EH (cell line): ENCODE results near the gene NPHP4.
"Not testable (repeated sequence)": the region's sequence is repeated elsewhere in the genome, so short reads cannot be mapped to it uniquely, and the experiment has no call there.

Source experiments
- DNase-seq: peaks from one replicate; pipeline ENCODE4 v3.0.0-alpha.2; 2015; ENCODE audit warnings: low read depth

Gene NPHP4

GRCh38 chr1:5855196-5855897 is 136.9 kb downstream of the NPHP4 start:
- no peak for DNase-seq

DNA sequence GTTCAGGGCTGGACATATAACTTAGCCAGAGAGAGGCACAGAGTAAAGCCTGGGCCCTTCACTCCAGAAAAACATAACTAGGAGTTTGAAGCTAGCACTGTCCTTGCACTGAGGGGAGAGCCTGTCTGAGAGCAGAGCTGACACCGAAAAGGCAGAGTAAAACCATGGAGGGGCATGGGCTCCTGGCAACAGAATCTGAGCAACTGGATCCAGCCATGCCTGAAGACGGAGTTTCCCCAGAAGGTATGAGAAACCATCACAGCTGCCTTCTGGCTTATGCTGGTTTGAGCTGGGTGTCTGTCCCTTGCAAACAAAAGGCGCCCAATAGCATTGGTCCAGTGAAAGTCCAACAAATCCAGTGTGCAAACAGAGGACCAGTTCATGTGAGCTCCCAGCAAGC is 137.5 kb downstream of the NPHP4 start:
- DNase-seq, result no peak

DNA sequence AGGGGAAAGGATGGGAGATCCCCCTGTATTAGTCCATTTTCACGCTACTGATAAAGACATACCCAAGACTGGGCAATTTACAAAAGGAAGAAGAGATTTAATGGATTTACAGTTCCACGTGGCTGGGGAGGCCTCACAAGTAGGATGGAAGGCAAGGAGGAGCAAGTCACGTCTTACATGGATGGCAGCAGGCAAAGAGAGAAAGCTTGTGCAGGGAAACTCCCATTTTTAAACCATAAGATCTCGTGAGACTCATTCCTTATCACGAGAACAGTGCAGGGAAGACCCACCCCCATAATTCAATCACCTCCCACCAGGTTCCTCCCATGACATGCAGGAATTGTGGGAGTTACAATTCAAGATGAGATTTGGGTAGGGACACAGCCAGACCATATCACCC is 138.4 kb downstream of the NPHP4 start:
- DNase-seq, result not testable (repeated sequence)

DNA sequence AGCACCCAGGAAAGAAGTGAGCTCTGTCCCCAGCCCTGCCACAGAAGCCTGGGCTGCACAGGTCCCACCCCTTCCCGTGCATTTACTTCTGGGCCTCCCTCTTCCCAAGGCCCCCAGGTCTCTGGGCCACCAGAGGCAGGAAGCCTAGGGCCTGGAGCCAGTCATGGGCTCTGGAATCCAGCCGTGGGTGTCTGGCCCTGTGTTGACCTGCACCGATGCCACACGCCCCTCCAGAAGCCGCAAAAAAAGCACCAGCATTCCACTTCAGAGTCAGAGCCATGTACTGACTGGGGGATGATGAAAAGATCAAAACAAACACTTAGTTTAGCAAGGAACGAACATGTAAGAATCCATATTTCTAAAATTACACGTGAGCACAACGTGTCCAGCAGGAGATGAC is 141.7 kb downstream of the NPHP4 start:
- DNase-seq, result no peak

GRCh38 chr1:5849550-5849949 is 142.7 kb downstream of the NPHP4 start:
- no peak for DNase-seq

DNA sequence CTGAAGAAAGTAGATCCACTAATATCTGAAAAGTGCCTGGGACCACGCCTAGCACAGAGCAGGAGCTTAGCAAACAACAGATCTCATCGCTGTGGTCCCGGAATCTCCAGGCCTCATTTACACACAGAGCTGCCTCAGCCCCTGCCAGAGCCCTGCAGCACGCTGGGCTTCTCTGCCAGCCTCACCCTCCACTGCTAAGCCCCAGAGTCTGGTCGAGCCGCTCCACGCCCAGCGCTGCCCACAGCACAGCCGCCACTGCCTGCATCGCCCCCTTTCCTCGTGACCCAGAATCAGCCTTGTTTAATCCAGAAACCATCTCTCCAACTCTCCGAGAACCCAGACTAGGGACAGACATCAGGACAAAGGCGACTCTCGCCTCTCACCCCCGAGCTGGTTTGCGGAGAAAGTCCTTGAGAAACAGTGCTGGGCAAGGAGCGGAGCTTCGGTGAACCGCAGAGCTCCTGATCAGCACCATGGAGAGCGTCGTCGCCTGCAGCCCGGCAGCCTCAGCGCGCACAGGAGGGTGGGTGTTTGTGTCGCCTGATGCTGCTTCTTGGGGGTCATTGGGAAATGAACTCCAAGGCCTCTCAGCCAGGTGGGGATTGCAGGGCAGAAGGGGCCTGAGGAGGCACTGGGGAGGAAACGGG is 145.1 kb downstream of the NPHP4 start:
- peak; percentile 30 for DNase-seq

DNA sequence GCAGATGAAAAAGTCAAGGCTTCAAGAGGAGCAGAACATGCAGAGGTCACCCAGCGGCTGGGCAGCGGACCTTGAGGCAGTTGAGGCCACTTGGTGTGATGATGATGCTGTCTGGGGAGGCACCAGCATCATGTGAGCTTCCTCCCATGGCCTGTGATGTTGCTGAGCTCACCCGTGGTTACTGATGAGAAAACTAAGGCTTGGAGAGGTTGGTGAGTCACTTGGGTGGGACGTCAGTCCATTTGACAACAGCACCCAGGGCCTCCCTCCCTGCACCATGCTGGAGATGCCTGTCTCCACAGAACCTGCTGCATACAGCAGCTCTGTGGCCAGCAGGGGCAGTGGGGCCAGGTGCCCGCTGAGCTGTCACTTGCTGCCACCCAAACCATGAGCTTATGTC is 146.8 kb downstream of the NPHP4 start:
- no peak for DNase-seq

DNA sequence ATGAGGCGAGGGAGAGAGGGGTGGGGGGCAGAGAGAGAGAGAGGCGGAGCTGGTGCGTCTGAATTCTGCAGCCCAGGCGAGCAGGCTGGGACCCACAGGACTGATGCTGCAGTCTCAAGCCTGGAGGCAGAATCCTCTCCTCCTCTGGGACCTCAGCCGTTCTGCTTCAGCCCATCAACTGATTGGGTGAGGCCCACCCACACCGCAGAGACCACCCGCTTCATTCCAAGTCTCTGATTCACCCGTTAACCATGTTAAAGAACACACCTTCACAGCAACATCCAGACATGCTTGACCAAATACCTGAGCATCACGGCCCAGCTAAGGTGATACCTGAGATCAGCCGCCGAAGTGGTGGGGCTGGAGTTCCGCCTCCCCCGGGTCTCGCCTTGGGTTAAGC is 147.8 kb downstream of the NPHP4 start:
- DNase-seq, result no peak

GRCh38 chr1:5843521-5844096 is 148.6 kb downstream of the NPHP4 start:
- DNase-seq, result no peak

DNA sequence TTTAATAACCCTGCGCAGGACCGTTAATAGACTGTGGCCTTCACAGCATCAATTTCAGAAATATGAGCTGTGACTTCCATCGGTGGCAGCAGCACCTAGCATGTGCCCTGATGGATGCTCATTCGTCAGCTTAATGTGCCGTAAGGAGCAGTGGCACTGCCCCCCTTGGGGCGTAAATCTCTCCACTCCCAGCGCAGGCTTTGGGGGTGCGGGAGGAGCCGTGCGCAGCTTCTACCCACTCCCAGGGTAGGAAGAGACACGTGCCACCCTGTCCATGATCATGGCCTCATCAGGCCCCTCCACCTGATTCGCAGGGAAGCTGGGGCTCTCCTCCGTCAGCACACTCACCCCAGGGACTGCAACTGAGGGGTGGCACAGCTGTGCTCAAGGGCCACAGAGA is 149.5 kb downstream of the NPHP4 start:
- no peak for DNase-seq

DNA sequence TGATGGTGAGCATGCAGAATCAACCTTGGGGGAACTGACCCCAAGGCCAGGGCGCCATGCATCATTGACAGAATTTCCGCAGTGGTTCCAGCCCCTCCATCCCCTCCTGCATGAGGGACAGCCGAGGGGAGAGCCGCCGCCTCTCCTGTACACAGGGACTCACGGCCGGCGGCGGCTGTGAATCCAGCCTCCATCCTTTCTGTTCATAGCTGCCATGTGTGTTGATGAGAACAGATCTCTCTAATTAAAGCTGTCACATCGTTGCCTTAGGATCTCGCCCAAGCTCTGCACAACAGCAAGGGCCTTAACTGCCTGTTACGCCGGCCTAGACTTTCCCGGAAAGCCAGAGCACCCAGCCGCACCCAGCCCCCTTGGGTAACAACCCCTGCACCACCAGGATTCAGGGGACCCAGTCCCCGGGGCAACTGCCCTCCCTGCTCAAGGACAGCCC is 151.6 kb downstream of the NPHP4 start:
- DNase-seq, result no peak

DNA sequence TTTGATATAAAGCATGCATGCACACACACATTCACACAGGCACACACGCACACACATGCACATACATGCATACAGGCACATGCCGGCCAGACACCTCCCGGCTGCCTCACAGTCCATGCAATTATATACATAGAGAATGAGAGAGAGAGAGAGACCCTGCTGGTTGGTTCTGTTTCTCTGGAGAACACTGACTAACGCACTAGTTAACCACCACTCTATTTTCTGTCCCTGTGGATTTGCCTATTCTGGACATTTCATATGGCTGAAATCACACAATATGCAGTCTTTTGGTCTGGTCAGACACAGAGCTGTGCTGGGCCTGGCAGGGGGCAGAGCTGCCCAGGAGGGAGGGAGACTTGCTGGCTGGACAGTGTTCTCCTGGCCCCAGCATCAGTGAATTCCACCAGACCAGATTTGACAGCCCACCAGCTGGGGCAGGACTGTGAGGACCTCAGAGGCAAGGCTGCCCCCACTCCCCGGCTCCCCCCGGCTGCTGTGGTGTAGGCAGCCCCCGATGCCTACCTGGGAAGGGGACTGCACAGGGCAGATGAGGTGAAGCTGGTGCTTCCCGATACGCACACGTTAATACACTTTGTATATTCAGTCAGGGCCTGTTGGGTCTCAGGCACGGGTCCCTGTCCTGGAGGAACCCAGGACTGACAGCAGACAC is 152.2 kb downstream of the NPHP4 start:
- DNase-seq, result no peak

- no peak for DNase-seq
Observed at GRCh38 chr1:5839161-5839880, 152.9 kb downstream of the NPHP4 start.

DNA sequence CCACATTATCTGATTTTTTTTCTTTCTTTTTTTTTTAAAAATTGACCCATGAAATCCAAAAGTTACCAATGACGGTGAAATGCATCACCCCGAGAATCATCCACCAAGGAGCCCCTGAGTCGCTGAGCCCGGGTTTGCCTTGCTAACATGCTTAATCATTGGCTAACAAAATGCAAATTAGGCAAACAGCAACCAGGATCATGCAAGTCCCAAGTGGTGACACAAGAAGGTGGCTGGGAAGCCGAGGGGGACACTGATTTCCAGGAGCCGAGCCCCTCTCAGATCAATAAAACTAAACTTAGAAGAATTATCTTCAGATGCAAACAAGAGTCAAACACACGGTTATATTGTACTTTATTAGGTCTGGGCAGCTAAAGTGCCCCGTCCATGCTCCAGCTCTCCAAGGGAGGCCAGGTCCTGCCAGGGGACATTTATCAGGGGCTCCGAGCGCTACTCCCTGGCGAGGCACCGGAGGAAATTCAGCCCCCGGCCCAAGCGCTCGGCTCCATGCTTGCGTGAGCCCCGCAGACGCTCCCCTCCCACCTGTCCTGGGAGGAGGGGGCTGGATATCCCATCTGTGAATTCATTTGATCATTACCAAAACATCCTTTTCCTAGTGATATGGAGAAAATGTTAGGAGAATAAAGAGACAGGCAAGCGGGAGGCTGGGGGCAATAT is 154.1 kb downstream of the NPHP4 start:
- no peak for DNase-seq

DNA sequence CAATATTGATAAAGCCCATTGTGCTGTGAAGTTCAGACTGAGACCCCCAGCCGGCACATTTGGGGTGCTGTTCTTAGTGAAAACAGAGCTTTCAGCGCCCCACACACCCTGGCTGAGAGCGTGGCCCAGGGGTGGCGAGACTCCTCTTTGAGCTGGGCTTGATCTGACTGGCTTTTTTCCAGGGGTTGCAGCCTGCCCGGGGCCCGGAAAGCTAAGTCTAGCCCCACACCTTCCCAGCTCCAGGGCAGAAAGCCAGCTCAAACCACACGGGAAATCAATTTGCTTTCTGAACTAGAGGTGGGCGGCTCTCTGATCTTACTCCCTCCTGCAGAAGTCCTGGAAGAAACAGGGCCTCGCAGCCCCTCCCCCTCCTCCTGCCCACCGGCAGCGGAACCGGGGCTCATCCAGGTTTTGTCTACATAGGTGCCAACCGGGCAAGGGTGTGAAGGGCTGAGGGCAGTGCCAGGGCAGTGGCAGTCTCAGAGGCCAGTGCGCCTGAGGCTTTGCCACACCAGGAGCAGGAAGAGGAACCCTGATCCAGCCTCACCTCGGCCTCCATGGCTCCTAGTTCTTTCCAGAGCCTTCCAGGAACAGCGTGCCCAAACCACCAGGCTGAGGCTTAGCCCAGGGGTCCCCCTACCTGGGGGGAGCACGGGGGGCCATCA is 155.3 kb downstream of the NPHP4 start:
- DNase-seq, result no peak

DNA sequence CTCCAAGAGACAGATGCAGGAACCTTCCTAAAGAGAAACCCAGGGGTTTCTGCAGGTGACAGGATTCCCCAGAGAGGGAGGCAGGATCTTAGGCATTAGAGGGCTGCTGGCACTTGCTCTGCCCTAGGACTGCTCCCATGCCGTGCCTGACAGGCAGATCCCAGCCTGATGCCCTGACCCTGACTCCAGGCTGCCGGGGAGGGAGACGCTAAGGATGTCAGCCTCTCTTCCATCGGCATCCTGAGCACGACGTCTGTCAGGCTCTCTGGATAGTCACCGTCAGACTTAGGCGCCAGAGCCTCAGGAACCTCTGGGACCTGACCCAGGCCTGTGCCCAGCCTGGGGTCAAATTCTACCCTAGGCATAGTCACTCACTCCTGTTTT is 157.1 kb downstream of the NPHP4 start:
- DNase-seq, result no peak

GRCh38 chr1:5834477-5835178 is 157.6 kb downstream of the NPHP4 start:
- no peak for DNase-seq

DNA sequence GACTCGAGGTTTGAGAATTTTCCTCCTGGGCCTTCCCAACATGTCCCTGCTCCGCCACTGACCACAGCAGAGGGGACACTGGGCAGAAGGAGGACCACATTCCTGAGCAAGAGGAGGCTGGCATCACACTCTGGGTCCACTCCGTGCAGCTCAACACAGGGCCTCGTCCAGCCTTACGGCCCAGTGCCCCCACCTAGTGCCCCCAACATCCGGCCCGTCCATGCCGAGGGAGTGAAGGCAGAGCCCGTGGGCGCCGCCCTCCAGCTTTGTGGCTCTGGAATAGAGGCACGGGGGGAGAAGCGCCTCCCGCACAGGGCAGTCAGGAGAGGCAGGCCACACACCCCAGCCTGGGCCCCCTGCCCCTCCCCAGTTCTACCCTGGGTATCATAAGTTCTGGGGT is 158.3 kb downstream of the NPHP4 start:
- no peak for DNase-seq

- DNase-seq, result no peak
Observed at GRCh38 chr1:5832916-5833895, 159.0 kb downstream of the NPHP4 start.
